Measurements from ENCODE around the gene NOTO.

DNA sequence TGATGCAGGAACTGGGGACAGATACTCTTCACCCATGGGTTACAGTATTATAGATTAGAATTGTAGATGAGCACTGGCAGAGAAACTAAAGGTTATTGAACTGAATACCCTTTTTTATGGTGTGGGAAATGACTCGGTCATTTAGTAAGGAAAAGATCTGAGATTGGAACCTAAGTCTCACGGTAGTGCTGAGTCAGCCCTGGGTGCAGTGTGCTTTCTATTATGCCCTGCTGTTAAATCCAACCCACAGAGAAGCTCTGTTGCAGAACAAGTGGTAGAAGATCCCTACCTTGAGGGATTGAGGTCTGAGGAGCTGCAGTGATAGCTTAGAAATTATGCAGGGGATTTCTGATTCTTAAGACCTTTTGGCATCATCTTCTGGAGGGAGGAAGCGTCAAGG is 44.5 kb downstream of the NOTO start:
- no peak for TF ChIP-seq POLR2A (IDR thresholded peaks at IDR 0.05)
- TF ChIP-seq, protein P1, sequence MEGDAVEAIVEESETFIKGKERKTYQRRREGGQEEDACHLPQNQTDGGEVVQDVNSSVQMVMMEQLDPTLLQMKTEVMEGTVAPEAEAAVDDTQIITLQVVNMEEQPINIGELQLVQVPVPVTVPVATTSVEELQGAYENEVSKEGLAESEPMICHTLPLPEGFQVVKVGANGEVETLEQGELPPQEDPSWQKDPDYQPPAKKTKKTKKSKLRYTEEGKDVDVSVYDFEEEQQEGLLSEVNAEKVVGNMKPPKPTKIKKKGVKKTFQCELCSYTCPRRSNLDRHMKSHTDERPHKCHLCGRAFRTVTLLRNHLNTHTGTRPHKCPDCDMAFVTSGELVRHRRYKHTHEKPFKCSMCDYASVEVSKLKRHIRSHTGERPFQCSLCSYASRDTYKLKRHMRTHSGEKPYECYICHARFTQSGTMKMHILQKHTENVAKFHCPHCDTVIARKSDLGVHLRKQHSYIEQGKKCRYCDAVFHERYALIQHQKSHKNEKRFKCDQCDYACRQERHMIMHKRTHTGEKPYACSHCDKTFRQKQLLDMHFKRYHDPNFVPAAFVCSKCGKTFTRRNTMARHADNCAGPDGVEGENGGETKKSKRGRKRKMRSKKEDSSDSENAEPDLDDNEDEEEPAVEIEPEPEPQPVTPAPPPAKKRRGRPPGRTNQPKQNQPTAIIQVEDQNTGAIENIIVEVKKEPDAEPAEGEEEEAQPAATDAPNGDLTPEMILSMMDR (IDR thresholded peaks at IDR 0.05), result no peak

Data from right lobe of liver (tissue), 4 donors.